ENCODE measurements around the gene EML6.

Gene EML6

DNA sequence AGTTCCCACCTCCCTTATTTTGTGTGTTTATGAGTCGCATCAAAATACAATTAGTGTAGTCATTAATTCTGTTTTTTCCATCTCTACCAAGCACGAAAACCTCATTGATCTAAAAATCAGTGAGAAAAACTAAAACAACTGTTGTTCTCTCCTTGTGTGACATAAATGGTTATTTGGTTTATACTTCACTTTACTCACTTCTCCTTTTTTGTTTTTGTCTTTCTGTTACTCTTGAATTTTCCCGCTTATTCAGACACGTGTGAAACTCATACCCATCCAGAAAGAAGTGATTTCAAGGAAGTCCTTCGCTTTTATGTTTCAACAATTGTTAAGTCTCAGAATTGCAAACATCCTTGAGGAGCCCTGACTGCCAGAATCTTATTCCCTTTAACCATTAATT lies 121.6 kb downstream of the EML6 start:
- no peak overlapping the region for H3K4me3 ChIP-seq (ENCODE audit: low read length)
- no peak overlapping the region for H2BK5ac ChIP-seq (ENCODE audit: low read length)
- no peaks in the 10 kb centered on the region for H3K4me1 ChIP-seq (ENCODE audit: control insufficient read depth, low read depth, low read length)
- H2BK120ac ChIP-seq (ENCODE audit: low read depth, low read length) = no peak overlapping the region
- H3K23ac ChIP-seq (ENCODE audit: low read length) = no peak overlapping the region
- H3K79me1 ChIP-seq (ENCODE audit: low read length) = no peaks in the 10 kb centered on the region
- H4K5ac ChIP-seq (ENCODE audit: low read length) = no peak overlapping the region
- no peak overlapping the region for H2AK5ac ChIP-seq (ENCODE audit: low read length)
- no peak overlapping the region for H3K4ac ChIP-seq (ENCODE audit: low read depth, low read length)
- no peak overlapping the region for H3K9ac ChIP-seq (ENCODE audit: low read length)
- no peak overlapping the region for H3K4me2 ChIP-seq (ENCODE audit: low read length)
- no peaks in the 10 kb centered on the region for H3K27me3 ChIP-seq (ENCODE audit: insufficient read depth, low read length, poor library complexity)
- H2BK15ac ChIP-seq (replicated peaks; ENCODE audit: low read depth) = no peak overlapping the region
- H3K79me2 ChIP-seq (ENCODE audit: control insufficient read depth, insufficient read depth, low read length) = no peaks in the 10 kb centered on the region
- no peak overlapping the region for H3K56ac ChIP-seq (ENCODE audit: low read length)
- H3K27ac ChIP-seq (ENCODE audit: low read depth, low read length) = no peak overlapping the region
- no peaks in the 10 kb centered on the region for H3K36me3 ChIP-seq (ENCODE audit: control insufficient read depth, insufficient read depth, low read length)
- DNase-seq = no peak
- no CpG with 5 or more reads among the region's 5 CpGs for WGBS (ENCODE audit: extremely low coverage, insufficient coverage, low lambda C conversion rate)
- H3K18ac ChIP-seq (ENCODE audit: low read length) = no peak overlapping the region
- H4K8ac ChIP-seq (ENCODE audit: low read depth, low read length) = no peak overlapping the region

GRCh38 chr2:54845514-54845913 lies 122.1 kb downstream of the EML6 start:
- Histone ChIP-seq H2BK120ac (ENCODE audit: low read depth, low read length) (no peak overlapping the region), H3K4me2 (ENCODE audit: low read length) (no peak overlapping the region), H4K8ac (ENCODE audit: low read depth, low read length) (no peak overlapping the region), H3K36me3 (ENCODE audit: control insufficient read depth, insufficient read depth, low read length) (no peaks in the 10 kb centered on the region), H3K18ac (ENCODE audit: low read length) (no peak overlapping the region), H2BK15ac (replicated peaks; ENCODE audit: low read depth) (no peak overlapping the region), H3K9ac (ENCODE audit: low read length) (no peak overlapping the region), H3K27ac (ENCODE audit: low read depth, low read length) (no peak overlapping the region), H3K4me1 (ENCODE audit: control insufficient read depth, low read depth, low read length) (no peaks in the 10 kb centered on the region), H2BK5ac (ENCODE audit: low read length) (no peak overlapping the region), H3K79me1 (ENCODE audit: low read length) (no peaks in the 10 kb centered on the region), H3K79me2 (ENCODE audit: control insufficient read depth, insufficient read depth, low read length) (no peaks in the 10 kb centered on the region), H4K5ac (ENCODE audit: low read length) (no peak overlapping the region), H3K4me3 (ENCODE audit: low read length) (no peak overlapping the region), H3K23ac (ENCODE audit: low read length) (no peak overlapping the region), H3K27me3 (ENCODE audit: insufficient read depth, low read length, poor library complexity) (no peaks in the 10 kb centered on the region), H3K4ac (ENCODE audit: low read depth, low read length) (no peak overlapping the region), H3K56ac (ENCODE audit: low read length) (no peak overlapping the region), H2AK5ac (ENCODE audit: low read length) (no peak overlapping the region)
- DNase-seq = no peak
- no CpG with 5 or more reads among the region's 2 CpGs for WGBS (ENCODE audit: extremely low coverage, insufficient coverage, low lambda C conversion rate)

- no peak overlapping the region for H4K8ac ChIP-seq (ENCODE audit: low read depth, low read length)
- no peak overlapping the region for H3K18ac ChIP-seq (ENCODE audit: low read length)
- DNase-seq = no peak
- no peaks in the 10 kb centered on the region for H3K27me3 ChIP-seq (ENCODE audit: insufficient read depth, low read length, poor library complexity)
- no peak overlapping the region for H3K9ac ChIP-seq (ENCODE audit: low read length)
- H3K23ac ChIP-seq (ENCODE audit: low read length) = no peak overlapping the region
- H3K79me1 ChIP-seq (ENCODE audit: low read length) = no peaks in the 10 kb centered on the region
- H4K5ac ChIP-seq (ENCODE audit: low read length) = no peak overlapping the region
- no CpG with 5 or more reads among the region's 8 CpGs for WGBS (ENCODE audit: extremely low coverage, insufficient coverage, low lambda C conversion rate)
- H3K4me2 ChIP-seq (ENCODE audit: low read length) = no peak overlapping the region
- H2BK5ac ChIP-seq (ENCODE audit: low read length) = no peak overlapping the region
- no peaks in the 10 kb centered on the region for H3K4me1 ChIP-seq (ENCODE audit: control insufficient read depth, low read depth, low read length)
- H2BK120ac ChIP-seq (ENCODE audit: low read depth, low read length) = no peak overlapping the region
- no peak overlapping the region for H3K27ac ChIP-seq (ENCODE audit: low read depth, low read length)
- no peaks in the 10 kb centered on the region for H3K79me2 ChIP-seq (ENCODE audit: control insufficient read depth, insufficient read depth, low read length)
- H2AK5ac ChIP-seq (ENCODE audit: low read length) = no peak overlapping the region
- H2BK15ac ChIP-seq (replicated peaks; ENCODE audit: low read depth) = no peak overlapping the region
- no peaks in the 10 kb centered on the region for H3K36me3 ChIP-seq (ENCODE audit: control insufficient read depth, insufficient read depth, low read length)
- no peak overlapping the region for H3K4me3 ChIP-seq (ENCODE audit: low read length)
- H3K4ac ChIP-seq (ENCODE audit: low read depth, low read length) = no peak overlapping the region
- no peak overlapping the region for H3K56ac ChIP-seq (ENCODE audit: low read length)
These were observed 127.0 kb downstream of the EML6 start for GRCh38 chr2:54850171-54851122.

- Histone ChIP-seq H3K4me2 (ENCODE audit: low read length) (no peak overlapping the region), H3K18ac (ENCODE audit: low read length) (no peak overlapping the region), H2BK5ac (ENCODE audit: low read length) (no peak overlapping the region), H2AK5ac (ENCODE audit: low read length) (no peak overlapping the region), H3K36me3 (ENCODE audit: control insufficient read depth, insufficient read depth, low read length) (no peaks in the 10 kb centered on the region), H4K5ac (ENCODE audit: low read length) (no peak overlapping the region), H3K4me3 (ENCODE audit: low read length) (no peak overlapping the region), H3K23ac (ENCODE audit: low read length) (no peak overlapping the region), H3K4me1 (ENCODE audit: control insufficient read depth, low read depth, low read length) (no peaks in the 10 kb centered on the region), H3K27me3 (ENCODE audit: insufficient read depth, low read length, poor library complexity) (no peaks in the 10 kb centered on the region), H3K56ac (ENCODE audit: low read length) (no peak overlapping the region), H3K27ac (ENCODE audit: low read depth, low read length) (no peak overlapping the region), H3K9ac (ENCODE audit: low read length) (no peak overlapping the region), H4K8ac (ENCODE audit: low read depth, low read length) (no peak overlapping the region), H2BK15ac (replicated peaks; ENCODE audit: low read depth) (no peak overlapping the region), H3K4ac (ENCODE audit: low read depth, low read length) (no peak overlapping the region), H2BK120ac (ENCODE audit: low read depth, low read length) (no peak overlapping the region), H3K79me1 (ENCODE audit: low read length) (no peaks in the 10 kb centered on the region), H3K79me2 (ENCODE audit: control insufficient read depth, insufficient read depth, low read length) (no peaks in the 10 kb centered on the region)
- no peak for DNase-seq
- WGBS (ENCODE audit: extremely low coverage, insufficient coverage, low lambda C conversion rate) = no CpG with 5 or more reads among the region's 5 CpGs
These were observed 130.3 kb downstream of the EML6 start for GRCh38 chr2:54853616-54854310.

DNA sequence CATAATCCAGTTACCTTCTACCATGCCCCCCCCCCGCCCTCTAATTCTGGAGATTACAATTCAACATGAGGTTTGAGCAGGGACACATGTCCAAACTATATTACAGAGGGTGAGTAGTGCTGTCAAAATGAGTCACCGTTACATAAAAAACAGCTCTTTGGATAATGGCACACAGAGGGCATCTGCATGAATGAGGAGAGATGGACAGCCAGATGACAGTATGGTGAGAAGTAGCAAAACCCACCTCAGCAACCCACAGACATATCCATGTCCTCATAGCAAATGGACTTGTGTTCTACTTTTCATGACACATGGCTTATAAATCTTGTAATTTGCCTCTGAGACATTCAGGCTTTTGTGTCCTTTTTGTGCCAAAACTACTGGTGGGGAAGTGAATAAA lies 132.0 kb downstream of the EML6 start:
- Histone ChIP-seq H3K27me3 (ENCODE audit: insufficient read depth, low read length, poor library complexity) (no peaks in the 10 kb centered on the region), H4K8ac (ENCODE audit: low read depth, low read length) (no peak overlapping the region)

More for the DNA sequence above, 132.0 kb downstream of the EML6 start:
- no peaks in the 10 kb centered on the region for H3K79me1 ChIP-seq (ENCODE audit: low read length)
- H3K56ac ChIP-seq (ENCODE audit: low read length) = no peak overlapping the region
- H4K5ac ChIP-seq (ENCODE audit: low read length) = no peak overlapping the region
- H3K23ac ChIP-seq (ENCODE audit: low read length) = no peak overlapping the region
- H2BK5ac ChIP-seq (ENCODE audit: low read length) = no peak overlapping the region
- H3K4ac ChIP-seq (ENCODE audit: low read depth, low read length) = no peak overlapping the region
- no CpG with 5 or more reads among the region's 2 CpGs for WGBS (ENCODE audit: extremely low coverage, insufficient coverage, low lambda C conversion rate)
- H3K18ac ChIP-seq (ENCODE audit: low read length) = no peak overlapping the region
- H3K27ac ChIP-seq (ENCODE audit: low read depth, low read length) = no peak overlapping the region
- H3K36me3 ChIP-seq (ENCODE audit: control insufficient read depth, insufficient read depth, low read length) = no peaks in the 10 kb centered on the region
- no peak overlapping the region for H2BK15ac ChIP-seq (replicated peaks; ENCODE audit: low read depth)
- DNase-seq = no peak
- H3K9ac ChIP-seq (ENCODE audit: low read length) = no peak overlapping the region
- no peaks in the 10 kb centered on the region for H3K4me1 ChIP-seq (ENCODE audit: control insufficient read depth, low read depth, low read length)
- no peak overlapping the region for H3K4me3 ChIP-seq (ENCODE audit: low read length)
- no peak overlapping the region for H2AK5ac ChIP-seq (ENCODE audit: low read length)
- no peaks in the 10 kb centered on the region for H3K79me2 ChIP-seq (ENCODE audit: control insufficient read depth, insufficient read depth, low read length)
- no peak overlapping the region for H3K4me2 ChIP-seq (ENCODE audit: low read length)
- H2BK120ac ChIP-seq (ENCODE audit: low read depth, low read length) = no peak overlapping the region

Measured in mesendoderm (in vitro differentiated cells).